A549 (cell line): ENCODE results near the gene MAN2A2. TPM values are rescaled to one million over a fixed set of nuclear protein-coding genes. Genes with fewer than 3 reads are reported as not detected.
"Not testable (repeated sequence)": the region's sequence is repeated elsewhere in the genome, so short reads cannot be mapped to it uniquely, and the experiment has no call there.

ENCODE experiments used
- ATAC-seq, 2 experiments: fragments of 200-7000 bp in 1 of 2; fragments of >200 bp in 1 of 2; cut with Nextera tagmentation in 1 of 2; cut with Tn5 transposase in 1 of 2; 3 replicates each; pipeline versions ENCODE4 v1.8.0 to v1.9.1; 2018 to 2020; ENCODE audit warnings: mild to moderate bottlenecking in 1 of 2, moderate library complexity in 1 of 2
- CTCF ChIA-PET: fragments of 300-600 bp; sonication (Branson Sonifier 250); formaldehyde crosslinking; extraction: SDS; loops from one replicate; lab custom pipeline; 2021; ENCODE audit warnings: antibody characterized with exemption, inconsistent platforms; lab: Yijun Ruan, JAX
- POLR2A ChIA-PET: fragments of 350-600 bp; formaldehyde crosslinking; extraction: SDS; loops from one replicate; lab custom pipeline; 2021; ENCODE audit warnings: antibody characterized with exemption, inconsistent platforms; lab: Yijun Ruan, JAX
- DNase-seq, 2 experiments: peaks; one replicate each; pipeline versions ENCODE4 v3.0.0 to v3.0.0-alpha.2; 2011 to 2016; ENCODE audit warnings: low read depth in 1 of 2, low spot score in 1 of 2
- FAIRE-seq: peaks from 2 replicates; lab custom pipeline; 2011; peaks lifted over from hg19 to GRCh38; lab: Jason Lieb, UNC
- H3K27ac ChIP-seq, 2 experiments: fragments of >200 bp; sonication (Bioruptor Twin); formaldehyde crosslinking; 3 replicates each; pipeline ENCODE4 v1.5.1; 2016 to 2017
- H3K4me1 ChIP-seq: fragments of >200 bp; sonication (Bioruptor Twin); formaldehyde crosslinking; 3 replicates; pipeline ENCODE4 v1.6.1; 2016
- H3K4me2 ChIP-seq: fragments of >200 bp; sonication (Bioruptor Twin); formaldehyde crosslinking; 3 replicates; pipeline ENCODE4 v1.6.1; 2016
- H3K4me3 ChIP-seq: fragments of >200 bp; sonication (Bioruptor Twin); formaldehyde crosslinking; 3 replicates; pipeline ENCODE4 v1.5.1; 2016
- H3K9me3 ChIP-seq: fragments of >200 bp; sonication (Bioruptor Twin); formaldehyde crosslinking; 3 replicates; pipeline ENCODE4 v1.6.1; 2016
- CEBPB ChIP-seq, 2 experiments: fragments of >200 bp in 1 of 2; sonication (Bioruptor Twin) in 1 of 2; formaldehyde crosslinking in 1 of 2; IDR thresholded peaks; 2 replicates each; pipeline ENCODE4 v1.6.1; 2012 to 2016
- CHD2 ChIP-seq: fragments of 150-350 bp; IDR thresholded peaks from 2 replicates; pipeline ENCODE4 v1.6.1; 2014; ENCODE audit warnings: low read length; ENCODE audit not compliant: partially characterized antibody
- EHF ChIP-seq: fragments of 250-450 bp; sonication (Bioruptor Pico); IDR thresholded peaks from 2 replicates; pipeline ENCODE4 v1.5.0; 2020; ENCODE audit warnings: mild to moderate bottlenecking
- GATA3 ChIP-seq: IDR thresholded peaks from 2 replicates; pipeline ENCODE4 v1.6.1; 2012; ENCODE audit warnings: borderline replicate concordance
- HEYL ChIP-seq: fragments of 250-450 bp; sonication (Bioruptor Pico); IDR thresholded peaks from 2 replicates; pipeline ENCODE4 v1.8.0; 2021; ENCODE audit warnings: mild to moderate bottlenecking, moderate library complexity
- HOXA7 ChIP-seq: fragments of 250-450 bp; sonication (Bioruptor Pico); IDR thresholded peaks from 2 replicates; pipeline ENCODE4 v1.5.0; 2020; ENCODE audit warnings: mild to moderate bottlenecking, moderate library complexity
- HOXB13 ChIP-seq: fragments of 250-450 bp; sonication (Bioruptor Pico); IDR thresholded peaks from 2 replicates; pipeline ENCODE4 v1.5.0; 2020; ENCODE audit warnings: low read depth, mild to moderate bottlenecking, moderate library complexity
- JUN ChIP-seq, 2 experiments: fragments of >200 bp; sonication (Bioruptor Twin); formaldehyde crosslinking; IDR thresholded peaks; 2 replicates in 1 of 2; 3 replicates in 1 of 2; pipeline ENCODE4 v1.6.1; 2016 to 2017
- MAFK ChIP-seq: fragments of 450-650 bp; IDR thresholded peaks from 2 replicates; pipeline ENCODE4 v1.6.1; 2014; ENCODE audit not compliant: partially characterized antibody
- RARB ChIP-seq: fragments of 250-450 bp; sonication (Bioruptor Pico); IDR thresholded peaks from 2 replicates; pipeline ENCODE4 v1.8.0; 2021; ENCODE audit warnings: mild to moderate bottlenecking, moderate library complexity
- RCOR1 ChIP-seq: fragments of 150-350 bp; IDR thresholded peaks from 2 replicates; pipeline ENCODE4 v1.6.1; 2014; ENCODE audit warnings: antibody characterized with exemption, low read length, low read depth
- REST ChIP-seq: fragments of 200-600 bp; sonication (generic); IDR thresholded peaks from 2 replicates; pipeline ENCODE4 v1.6.1; 2016; ENCODE audit warnings: antibody characterized with exemption, mild to moderate bottlenecking, moderate library complexity
- RFX5 ChIP-seq: fragments of 450-650 bp; IDR thresholded peaks from 2 replicates; pipeline ENCODE4 v1.7.1; 2014; ENCODE audit warnings: antibody characterized with exemption, mild to moderate bottlenecking, moderate library complexity
- SMC3 ChIP-seq: fragments of >200 bp; sonication (Bioruptor Twin); formaldehyde crosslinking; IDR thresholded peaks from 3 replicates; pipeline ENCODE4 v1.6.1; 2018; ENCODE audit warnings: inconsistent platforms
- SREBF2 ChIP-seq: fragments of 450-650 bp; IDR thresholded peaks from 2 replicates; pipeline ENCODE4 v1.6.1; 2014; ENCODE audit warnings: mild to moderate bottlenecking, moderate library complexity
- TP53 ChIP-seq: fragments of 250-450 bp; sonication (Bioruptor Pico); IDR thresholded peaks from 2 replicates; pipeline ENCODE4 v1.5.0; 2021; ENCODE audit warnings: mild to moderate bottlenecking, moderate library complexity
- WGBS: methylation state at CpG from one replicate; pipeline ENCODE4 v1.1.6; 2017; ENCODE audit errors: missing lambda C conversion rate; 5-methylcytosine and 5-hydroxymethylcytosine counted together
- polyA plus RNA-seq, 4 experiments: library from polyadenylated mRNA; depleted of rRNA in 3 of 4; stranded (reverse); fragments of >200 nt; fragmentation: RNase III in 1 of 4; extraction: RNeasy Plus Mini Kit Qiagen cat#74134 plus additional on column Dnase treatment in 1 of 4; gene quantifications; 2 replicates in 3 of 4; 3 replicates in 1 of 4; pipeline ENCODE4 v1.2.3, GENCODE V29; 2011 to 2017

MAN2A2 gene
- polyA plus RNA-seq, 2 of the 4 experiments (the other 2 are of a cell fraction) = 22.0 to 32.6 TPM

- 90% methylated on average over 6 of the region's 6 CpGs for WGBS
- ATAC-seq = no peak
- no peak for TF ChIP-seq HOXA7 (CRISPR knock-in tag)
- no peak for TF ChIP-seq MAFK
- TF ChIP-seq RARB = no peak
- no peak for TF ChIP-seq HEYL (CRISPR knock-in tag)
- no peak for TF ChIP-seq EHF
- no peak for TF ChIP-seq TP53 (CRISPR knock-in tag)
- Histone ChIP-seq H3K4me2 (no peak overlapping the region), H3K27ac (no peak overlapping the region), H3K4me1 (no peaks in the 10 kb centered on the region), H3K9me3 (no peaks in the 10 kb centered on the region), H3K4me3 (no peak overlapping the region)
- no peak for FAIRE-seq
- POLR2A ChIA-PET = no interaction called here
- CTCF ChIA-PET = interaction anchor here (0.6 to 9.2 kb wide), 5 partner anchors 13 to 267 kb away, joined by 3 to 83 read pairs (median 7); partner anchors contain the start of genes HDDC3, MAN2A2 and UNC45A
- DNase-seq = no peak
Measured at GRCh38 chr15:90918835-90919234, 15.7 kb downstream of the MAN2A2 start.

- Histone ChIP-seq H3K4me2 (no peak overlapping the region), H3K9me3 (no peaks in the 10 kb centered on the region), H3K4me3 (no peak overlapping the region), H3K27ac (no peak overlapping the region), H3K4me1 (no peaks in the 10 kb centered on the region)
- CTCF ChIA-PET = interaction anchor here (0.8 to 6.5 kb wide), 6 partner anchors 11 to 440 kb away, joined by 3 to 97 read pairs (median 7); partner anchors contain the start of genes HDDC3, MAN2A2 and UNC45A
- POLR2A ChIA-PET = no interaction called here
- no peak for ATAC-seq
- 90% methylated on average over 4 of the region's 4 CpGs for WGBS
- DNase-seq = no peak
- TF ChIP-seq RCOR1 (no peak), TP53 (CRISPR knock-in tag) (no peak), SMC3 (no peak), HOXB13 (CRISPR knock-in tag) (no peak), CEBPB (IDR thresholded peaks at IDR 0.05) (peak in 1 of 2 experiments; percentile 21; a peak in 1 of 4 replicates)
- FAIRE-seq = no peak
Measured at GRCh38 chr15:90921887-90922286, 18.8 kb downstream of the MAN2A2 start.

GRCh38 chr15:90922712-90923322 is 19.7 kb downstream of the MAN2A2 start:
- POLR2A ChIA-PET, FAIRE-seq, DNase-seq, H3K9me3 ChIP-seq, H3K4me3 ChIP-seq, H3K4me1 ChIP-seq, H3K4me2 ChIP-seq, H3K27ac ChIP-seq: not testable (repeated sequence)
- ATAC-seq = 0 out of 6 replicates have a peak, but pooled peaks of 1 of the 2 experiments have one; percentile 19
- whole genome bisulfite sequencing = 85% methylated on average over 7 of the region's 7 CpGs
- CTCF ChIA-PET = interaction anchor here (0.6 to 13.2 kb wide), 9 partner anchors 10 to 401 kb away, joined by 3 to 326 read pairs (median 6); partner anchors contain the start of genes HDDC3, MAN2A2 and UNC45A

- Histone ChIP-seq H3K4me2 (no peak overlapping the region), H3K27ac (no peak overlapping the region), H3K4me1 (peaks cover 5% of the 10 kb centered on the region), H3K4me3 (no peak overlapping the region), H3K9me3 (no peaks in the 10 kb centered on the region)
- TF ChIP-seq SMC3 = no peak
- no peak for TF ChIP-seq REST
- no peak for TF ChIP-seq SREBF2
- TF ChIP-seq JUN (IDR thresholded peaks at IDR 0.05) = no peak
- no peak for TF ChIP-seq RFX5
- TF ChIP-seq CHD2 = no peak
- no peak for TF ChIP-seq RARB
- no peak for TF ChIP-seq GATA3
- ATAC-seq (no peak), DNase-seq (no peak), FAIRE-seq (no peak)
- 91% methylated on average over 5 of the region's 5 CpGs for WGBS
- ChIA-PET POLR2A (interaction anchor here (0.7 kb wide), 2 partner anchors 12 to 637 kb away, joined by 4 to 6 read pairs; no protein-coding TSS in a partner anchor), CTCF (interaction anchor here (1.5 to 13.2 kb wide), 4 partner anchors 9 to 32 kb away, joined by 6 to 326 read pairs (median 52); partner anchors contain the start of genes HDDC3, MAN2A2 and UNC45A)
Measured at GRCh38 chr15:90924375-90924774, 21.3 kb downstream of the MAN2A2 start.

GRCh38 chr15:90926766-90927165 is 23.7 kb downstream of the MAN2A2 start:
- FAIRE-seq = not testable (repeated sequence)

GRCh38 chr15:90928106-90928505 is 25.0 kb downstream of the MAN2A2 start:
- CTCF ChIA-PET = interaction anchor here (0.6 to 13.2 kb wide), 3 partner anchors 10 to 264 kb away, joined by 3 to 326 read pairs (median 3); partner anchors contain the start of gene MAN2A2
- ATAC-seq, FAIRE-seq, H3K9me3 ChIP-seq, DNase-seq, POLR2A ChIA-PET, H3K4me3 ChIP-seq, H3K27ac ChIP-seq, H3K4me2 ChIP-seq: not testable (repeated sequence)
- 91% methylated on average over 7 of the region's 7 CpGs for WGBS
- peaks cover 20% of the 10 kb centered on the region for H3K4me1 ChIP-seq

More at GRCh38 chr15:90926766-90927165, 23.7 kb downstream of the MAN2A2 start:
- H3K4me1 ChIP-seq = peaks cover 17% of the 10 kb centered on the region
- POLR2A ChIA-PET, DNase-seq, H3K27ac ChIP-seq, H3K9me3 ChIP-seq, H3K4me2 ChIP-seq, H3K4me3 ChIP-seq, ATAC-seq: not testable (repeated sequence)
- 84% methylated on average over 10 of the region's 10 CpGs for WGBS
- CTCF ChIA-PET = interaction anchor here (0.7 to 13.2 kb wide), 5 partner anchors 13 to 278 kb away, joined by 3 to 326 read pairs (median 3); partner anchors contain the start of gene MAN2A2
